Aorta (tissue), 5 donors: ENCODE results near the gene TP53INP2. TPM values are rescaled to one million over a fixed set of nuclear protein-coding genes. Genes with fewer than 3 reads are reported as not detected.
"Not testable (repeated sequence)": the region's sequence is repeated elsewhere in the genome, so short reads cannot be mapped to it uniquely, and the experiment has no call there.

Experiments used
- ATAC-seq: fragments of 200-7000 bp; cut with Tn5 transposase; one replicate; pipeline ENCODE4 v1.9.1; 2022; ENCODE audit warnings: moderate library complexity; ENCODE audit not compliant: low FRiP score
- DNase-seq, 2 donors: peaks; one replicate each; pipeline ENCODE4 v3.0.0-alpha.2; 2020
- H3K27ac ChIP-seq, 2 donors: one replicate each; pipeline ENCODE4 v1.5.1; 2013; ENCODE audit warnings: low read length in 2 of 2, mild to moderate bottlenecking in 2 of 2, moderate library complexity in 2 of 2, control low read depth in 1 of 2, inconsistent platforms in 1 of 2, low read depth in 1 of 2
- H3K27me3 ChIP-seq, 2 donors: one replicate each; pipeline ENCODE4 v1.6.1; 2013; ENCODE audit warnings: control low read depth in 1 of 2, low read length in 1 of 2, mild to moderate bottlenecking in 1 of 2, moderate library complexity in 1 of 2; ENCODE audit not compliant: insufficient read depth in 2 of 2, control insufficient read depth in 1 of 2
- H3K36me3 ChIP-seq, 2 donors: one replicate each; pipeline ENCODE4 v1.6.1; 2013; ENCODE audit warnings: control low read depth in 1 of 2, low read length in 1 of 2, mild to moderate bottlenecking in 1 of 2; ENCODE audit not compliant: insufficient read depth in 2 of 2, control insufficient read depth in 1 of 2
- H3K4me1 ChIP-seq, 2 donors: one replicate each; pipeline ENCODE4 v1.6.1; 2013; ENCODE audit warnings: low read length in 2 of 2, control low read depth in 1 of 2, mild to moderate bottlenecking in 1 of 2, moderate library complexity in 1 of 2; ENCODE audit not compliant: insufficient read depth in 2 of 2, control insufficient read depth in 1 of 2
- H3K4me3 ChIP-seq, 2 donors: one replicate each; pipeline ENCODE4 v1.5.1; 2013; ENCODE audit warnings: low read length in 2 of 2, control low read depth in 1 of 2, mild to moderate bottlenecking in 1 of 2
- H3K9me3 ChIP-seq: one replicate; pipeline ENCODE4 v1.6.1; 2013; ENCODE audit warnings: mild to moderate bottlenecking, low read length; ENCODE audit not compliant: control insufficient read depth
- WGBS, 2 donors: extraction: QIAGEN DNeasy Blood & Tissue Kit; methylation state at CpG; one replicate each; pipeline ENCODE4 v1.1.7; 2013; 5-methylcytosine and 5-hydroxymethylcytosine counted together
- intact Hi-C, 2 donors: fragments of 100-400 bp; cut with DNase I; formaldehyde crosslinking; loops; one replicate each; pipeline versions ENCODE4 v1.14.2 to v1.15.0; 2022
- polyA plus RNA-seq, 2 donors: library from polyadenylated mRNA; stranded (reverse); fragments of 200-250 nt; gene quantifications; one replicate each; pipeline ENCODE4 v1.2.3, GENCODE V29; 2013
- total RNA-seq, 2 donors: library from RNA; stranded (reverse); fragmentation: NEBNext Ultra II Directional; extraction: Animal tissue kit (Norgen Biotek cat#: 25700); gene quantifications; one replicate each; pipeline ENCODE4 v1.2.1, GENCODE V29; 2021
- donor health status: healthy with polysubstance abuse.
- donor health status: Bipolar disorder and iron deficiency.
- donor health status: DM: no; HTN: no; CAD: no.
- donor health status: DM: no; HTN: no; CAD: no.
- donor health status: DM: yes; HTN: yes; CAD: no.

Gene TP53INP2
- total and polyA plus RNA-seq, 4 donors: 11.3 to 29.7 (median 20.6) TPM

DNA sequence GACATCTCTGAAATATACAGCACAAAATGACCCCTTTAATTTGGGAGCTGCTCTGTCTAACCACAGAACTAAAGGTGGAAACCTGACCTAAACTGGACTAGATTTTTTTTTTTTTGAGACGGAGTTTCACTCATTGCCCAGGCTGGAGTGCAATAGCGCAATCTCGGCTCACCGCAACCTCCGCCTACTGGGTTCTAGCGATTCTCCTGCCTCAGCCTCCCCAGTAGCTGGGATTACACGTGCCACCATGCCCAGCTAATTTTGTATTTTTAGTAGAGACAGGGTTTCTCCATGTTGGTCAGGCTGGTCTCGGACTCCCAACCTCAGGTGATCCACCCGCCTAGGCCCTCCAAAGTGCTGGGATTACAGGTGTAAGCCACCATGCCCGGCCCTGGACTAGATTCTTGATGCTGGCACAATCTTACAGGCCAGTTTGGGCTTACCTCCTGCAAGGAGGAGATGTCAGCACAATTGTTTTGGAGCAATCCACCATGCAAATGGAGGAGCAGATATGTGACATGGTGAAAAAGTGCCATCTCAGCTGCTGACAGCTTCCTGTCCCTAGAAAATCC lies 9.9 kb downstream of the TP53INP2 start:
- H3K27ac ChIP-seq, H3K4me3 ChIP-seq, H3K27me3 ChIP-seq, H3K9me3 ChIP-seq, H3K4me1 ChIP-seq, H3K36me3 ChIP-seq, ATAC-seq, intact Hi-C loops, DNase-seq: not testable (repeated sequence)
- WGBS, 2 donors: 93 to 94% methylated on average over 10 of the region's 10 CpGs

DNA sequence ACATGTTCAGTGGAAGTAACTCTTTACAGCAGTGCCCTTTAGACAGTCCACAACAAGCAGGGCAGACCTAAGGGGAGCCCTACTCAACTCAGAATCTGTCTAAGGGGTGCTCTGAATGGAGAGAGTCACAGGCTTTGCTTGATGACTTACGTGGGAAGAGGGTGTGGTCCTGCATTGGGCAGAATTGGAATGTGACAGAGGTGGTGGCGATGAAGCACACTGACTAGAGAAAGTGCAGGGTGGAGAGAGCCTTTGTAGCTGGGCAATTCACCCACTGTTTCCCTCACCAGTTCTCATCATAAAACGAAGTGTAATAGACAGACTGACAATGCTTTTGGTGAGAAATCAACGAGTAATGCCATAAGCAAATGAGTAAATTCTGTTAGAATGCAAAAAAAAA lies 11.2 kb downstream of the TP53INP2 start:
- intact Hi-C loops: no loop called here
- Histone ChIP-seq H3K27me3 (no peaks in the 10 kb centered on the region), H3K36me3 (no peaks in the 10 kb centered on the region), H3K4me1 (no peaks in the 10 kb centered on the region), H3K9me3 (no peaks in the 10 kb centered on the region), H3K4me3 (no peak overlapping the region), H3K27ac (no peak overlapping the region)
- DNase-seq (no peak), ATAC-seq (no peak)
- WGBS, 2 donors: 91 to 95% methylated on average over 4 of the region's 4 CpGs

DNA sequence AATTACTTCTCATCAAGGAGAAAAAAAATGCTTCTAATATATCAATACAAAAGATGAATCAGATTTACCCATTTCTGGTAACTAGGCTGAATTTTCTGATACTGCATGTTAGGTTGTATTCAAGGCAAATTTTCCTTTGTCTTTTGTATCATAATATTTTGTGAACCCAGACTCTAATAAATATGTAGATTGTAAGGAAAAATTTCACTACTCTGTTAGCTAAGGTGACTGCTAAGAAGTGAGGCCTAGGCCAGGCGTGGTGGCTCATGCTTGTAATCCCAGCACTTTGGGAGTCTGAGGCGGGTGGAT lies 12.7 kb downstream of the TP53INP2 start:
- WGBS, 2 donors: 96 to 100% methylated on average over 2 of the region's 2 CpGs
- Histone ChIP-seq H3K27me3 (no peaks in the 10 kb centered on the region), H3K4me3 (no peak overlapping the region), H3K4me1 (no peaks in the 10 kb centered on the region), H3K27ac (no peak overlapping the region), H3K36me3 (no peaks in the 10 kb centered on the region), H3K9me3 (no peaks in the 10 kb centered on the region)
- ATAC-seq (no peak), DNase-seq (no peak)
- intact Hi-C loops: no loop called here

DNA sequence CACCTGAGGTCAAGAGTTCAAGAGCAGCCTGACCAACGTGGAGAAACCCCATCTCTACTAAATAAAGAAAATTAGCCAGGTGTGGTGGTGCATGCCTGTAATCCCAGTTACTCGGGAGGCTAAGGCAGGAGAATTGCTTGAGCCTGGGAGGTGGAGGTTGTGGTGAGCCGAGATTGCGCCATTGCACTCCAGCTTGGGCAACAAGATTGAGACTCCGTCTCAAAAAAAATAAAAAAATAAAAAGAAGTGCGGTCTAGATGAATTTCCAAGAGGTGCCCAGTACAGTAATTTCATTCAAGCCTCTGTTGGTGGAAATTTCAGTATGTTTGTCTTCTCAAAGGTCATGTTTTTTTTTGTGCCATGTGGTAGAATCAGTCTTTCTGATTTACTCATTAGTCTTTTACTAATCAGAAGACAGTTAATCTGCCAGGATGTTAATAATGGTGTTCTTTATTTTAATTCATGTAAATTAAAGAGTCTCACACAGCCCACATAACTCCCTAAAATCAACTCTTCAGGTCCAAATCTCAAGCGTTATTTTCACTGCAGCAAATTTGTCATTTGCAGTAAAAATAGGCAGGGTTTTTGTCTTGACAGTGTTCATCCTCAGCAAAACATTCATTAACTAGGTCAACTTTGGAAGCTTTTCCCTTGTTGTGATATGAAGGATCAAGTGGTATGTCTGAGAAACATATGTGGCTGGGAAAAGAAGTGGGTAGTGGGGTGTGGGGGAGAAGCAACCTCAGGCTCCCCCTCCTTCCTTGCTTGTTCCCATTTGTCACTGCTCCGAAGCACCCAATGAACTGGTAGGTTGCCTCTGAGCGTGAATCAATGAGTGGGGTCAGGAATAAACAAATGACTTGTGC lies 13.3 kb downstream of the TP53INP2 start:
- Histone ChIP-seq H3K4me3 (no peak overlapping the region), H3K9me3 (no peaks in the 10 kb centered on the region), H3K36me3 (no peaks in the 10 kb centered on the region), H3K4me1 (no peaks in the 10 kb centered on the region), H3K27ac (no peak overlapping the region), H3K27me3 (no peaks in the 10 kb centered on the region)
- ATAC-seq (no peak), DNase-seq (no peak)
- 87 to 90% methylated on average over 9 of the region's 9 CpGs for WGBS, 2 donors
- intact Hi-C loops: no loop called here

DNA sequence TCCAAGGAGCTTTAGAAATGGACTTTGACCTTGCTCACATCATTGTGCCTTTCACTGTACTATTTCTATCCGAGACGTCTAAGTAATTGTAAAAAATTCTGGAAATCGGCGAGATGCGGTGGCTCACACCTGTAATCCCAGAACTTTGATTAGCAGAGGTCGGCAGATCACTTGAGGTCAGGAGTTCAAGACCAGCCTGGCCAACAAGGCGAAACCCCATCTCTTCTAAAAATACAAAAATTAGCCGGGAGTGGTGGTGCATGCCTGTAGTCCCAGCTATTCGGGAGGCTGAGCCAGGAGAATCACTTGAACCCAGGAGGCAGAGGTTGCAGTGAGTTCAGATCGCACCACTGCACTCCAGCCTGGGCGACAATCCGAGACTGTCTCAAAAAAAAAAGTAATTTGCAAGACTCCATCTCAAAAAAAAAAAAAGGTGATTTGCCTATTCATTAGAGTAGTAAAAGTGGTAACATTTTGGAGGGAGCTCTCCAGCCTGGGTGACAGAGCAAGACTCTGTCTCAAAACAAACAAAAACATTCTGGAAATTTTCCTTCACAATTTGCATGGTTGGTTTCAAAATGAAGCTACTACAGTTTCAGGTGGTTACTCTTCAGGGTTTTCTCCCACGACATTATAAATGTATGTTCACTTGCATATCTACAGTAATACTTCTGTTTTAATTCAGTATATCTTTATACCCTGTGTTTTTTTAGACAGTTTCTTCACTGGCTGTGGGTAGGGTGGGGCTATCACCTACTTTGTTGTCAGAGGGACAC lies 15.3 kb downstream of the TP53INP2 start:
- H3K27ac ChIP-seq, H3K4me3 ChIP-seq, H3K36me3 ChIP-seq, H3K9me3 ChIP-seq, H3K4me1 ChIP-seq, DNase-seq, ATAC-seq, intact Hi-C loops, H3K27me3 ChIP-seq: not testable (repeated sequence)
- 94 to 97% methylated on average over 13 of the region's 13 CpGs for WGBS, 2 donors

DNA sequence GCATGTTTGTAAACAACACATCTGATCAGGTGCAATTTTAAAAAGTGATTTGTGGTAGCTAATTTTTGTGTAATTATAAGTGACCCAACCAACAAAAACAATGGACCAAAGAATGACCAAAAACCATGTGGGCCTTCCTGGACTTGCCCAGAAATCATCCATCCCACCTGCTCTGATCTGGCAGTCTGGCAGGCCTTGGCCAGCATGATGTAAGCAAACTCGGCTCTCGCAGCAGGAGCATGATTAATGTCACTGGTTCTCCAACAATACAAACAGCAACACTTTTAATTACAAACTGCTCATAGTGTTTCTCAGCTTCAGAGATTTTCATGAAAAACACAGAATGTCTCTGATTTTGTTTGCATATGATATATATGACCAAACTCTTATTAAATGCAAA lies 16.1 kb downstream of the TP53INP2 start:
- Histone ChIP-seq H3K4me3 (no peak overlapping the region), H3K9me3 (no peaks in the 10 kb centered on the region), H3K36me3 (peaks cover 0 to 2% of the 10 kb centered on the region in 2 donors), H3K27ac (no peak overlapping the region), H3K4me1 (no peaks in the 10 kb centered on the region), H3K27me3 (no peaks in the 10 kb centered on the region)
- WGBS, 2 donors: 43 to 51% methylated on average over 2 of the region's 2 CpGs
- no peak for ATAC-seq
- intact Hi-C loops: no loop called here
- DNase-seq: no peak

DNA sequence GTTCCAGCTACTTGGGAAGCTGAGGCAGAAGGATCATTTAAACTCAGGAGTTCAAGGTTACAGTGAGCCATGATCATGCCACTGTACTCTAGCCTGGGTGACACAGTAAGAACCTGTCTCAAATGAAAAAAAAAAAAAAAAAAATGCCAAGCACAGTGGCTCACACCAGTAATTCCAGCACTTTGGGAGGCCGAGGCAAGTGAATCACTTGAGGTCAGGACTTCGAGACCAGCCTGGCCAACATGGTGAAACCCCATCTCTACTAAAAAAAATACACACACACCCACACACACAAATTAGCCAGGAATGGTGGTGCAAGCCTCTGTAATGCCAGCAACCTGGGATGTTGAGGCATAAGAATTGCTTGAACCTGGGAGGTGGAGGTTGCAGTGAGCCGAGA lies 18.4 kb downstream of the TP53INP2 start:
- DNase-seq: not testable (repeated sequence)
- WGBS, 2 donors: 93 to 95% methylated on average over 3 of the region's 3 CpGs

DNA sequence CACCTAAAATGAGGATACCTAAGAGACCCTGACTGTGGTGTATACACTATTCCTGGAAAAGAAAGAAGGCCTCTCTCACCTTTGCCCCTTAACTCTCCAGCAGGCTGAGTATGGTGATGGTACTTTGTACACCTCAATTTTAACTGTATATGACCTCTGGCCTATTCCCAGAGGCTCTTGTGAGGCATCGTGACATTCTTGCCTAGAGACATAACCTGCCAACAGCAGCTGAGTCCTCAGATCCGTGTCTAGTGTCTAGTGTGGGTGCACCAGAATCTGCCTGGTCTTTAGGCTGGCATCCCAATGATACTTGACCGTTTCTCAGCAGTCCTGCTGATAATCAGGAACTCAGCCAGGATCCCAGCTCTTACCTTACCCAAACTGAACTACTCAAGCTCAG lies 20.0 kb downstream of the TP53INP2 start:
- H3K27me3 ChIP-seq: no peaks in the 10 kb centered on the region
- H3K36me3 ChIP-seq: peaks cover 0 to 5% of the 10 kb centered on the region in 2 donors
- ATAC-seq: no peak
- H3K4me3 ChIP-seq: no peak overlapping the region
- DNase-seq: no peak
- intact Hi-C loops: no loop called here
- 79 to 84% methylated on average over 3 of the region's 3 CpGs for WGBS, 2 donors
- H3K27ac ChIP-seq: no peak overlapping the region
- H3K4me1 ChIP-seq: no peaks in the 10 kb centered on the region
- no peaks in the 10 kb centered on the region for H3K9me3 ChIP-seq

More for the DNA sequence above, 18.4 kb downstream of the TP53INP2 start:
- intact Hi-C loops, H3K4me3 ChIP-seq, H3K36me3 ChIP-seq, H3K27me3 ChIP-seq, H3K4me1 ChIP-seq, H3K27ac ChIP-seq, ATAC-seq, H3K9me3 ChIP-seq: not testable (repeated sequence)
